Measurements from ENCODE around the gene FHOD3. TPM values are rescaled to one million over a fixed set of nuclear protein-coding genes. Genes with fewer than 3 reads are reported as not detected.

Gene FHOD3
- total RNA-seq, 4 donors from 2014 or later: 3.5 to 40.0 (median 14.5) TPM

DNA sequence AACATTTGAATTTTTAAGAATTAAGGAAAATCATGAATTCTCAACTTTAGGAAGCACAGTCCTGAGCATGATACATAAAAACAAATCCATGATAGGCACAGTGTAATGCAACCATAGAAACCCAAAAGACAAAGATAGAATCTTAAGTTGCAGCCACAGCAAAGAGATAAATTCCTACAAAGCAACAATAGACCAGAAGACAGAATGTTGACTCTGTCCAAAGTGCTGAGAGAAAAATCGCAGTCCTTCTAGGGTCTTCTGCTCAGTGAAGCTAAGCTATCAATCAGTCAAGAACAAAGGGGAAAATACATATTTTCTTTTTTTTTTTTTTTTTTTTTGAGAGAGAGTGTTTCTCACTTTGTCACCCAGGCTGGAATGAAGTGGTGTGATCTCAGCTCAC is 22.0 kb upstream of the FHOD3 start:
- intact Hi-C loops (cut with DNase I; ENCODE audit: low total_unique reads) (no loop called here), in situ Hi-C loops (cut with MboI; ENCODE audit: low pct_ligation_motif_present in 1 of 4, low pct_unique_long_range_greater_than_20kb in 1 of 4, low sequenced_read_pairs in 3 of 4) (loop anchor here in 2 of 4 donors (25.0 kb wide), 3 partner anchors 263 to 538 kb away; no protein-coding TSS in a partner anchor)
- Histone ChIP-seq H3K4me3 (no peak overlapping the region), H3K27me3 (peaks cover 7% of the 10 kb centered on the region), H3K36me3 (no peaks in the 10 kb centered on the region), H3K9me3 (no peaks in the 10 kb centered on the region), H3K27ac (no peak overlapping the region), H3K4me1 (no peaks in the 10 kb centered on the region)
- DNase-seq: no peak
- TF ChIP-seq POLR2A (IDR thresholded peaks at IDR 0.05) (no peak), EP300 (IDR thresholded peaks at IDR 0.05; ENCODE audit: low read depth) (no peak), POLR2AphosphoS5 (IDR thresholded peaks at IDR 0.05) (no peak)
- TF ChIP-seq, protein P1, sequence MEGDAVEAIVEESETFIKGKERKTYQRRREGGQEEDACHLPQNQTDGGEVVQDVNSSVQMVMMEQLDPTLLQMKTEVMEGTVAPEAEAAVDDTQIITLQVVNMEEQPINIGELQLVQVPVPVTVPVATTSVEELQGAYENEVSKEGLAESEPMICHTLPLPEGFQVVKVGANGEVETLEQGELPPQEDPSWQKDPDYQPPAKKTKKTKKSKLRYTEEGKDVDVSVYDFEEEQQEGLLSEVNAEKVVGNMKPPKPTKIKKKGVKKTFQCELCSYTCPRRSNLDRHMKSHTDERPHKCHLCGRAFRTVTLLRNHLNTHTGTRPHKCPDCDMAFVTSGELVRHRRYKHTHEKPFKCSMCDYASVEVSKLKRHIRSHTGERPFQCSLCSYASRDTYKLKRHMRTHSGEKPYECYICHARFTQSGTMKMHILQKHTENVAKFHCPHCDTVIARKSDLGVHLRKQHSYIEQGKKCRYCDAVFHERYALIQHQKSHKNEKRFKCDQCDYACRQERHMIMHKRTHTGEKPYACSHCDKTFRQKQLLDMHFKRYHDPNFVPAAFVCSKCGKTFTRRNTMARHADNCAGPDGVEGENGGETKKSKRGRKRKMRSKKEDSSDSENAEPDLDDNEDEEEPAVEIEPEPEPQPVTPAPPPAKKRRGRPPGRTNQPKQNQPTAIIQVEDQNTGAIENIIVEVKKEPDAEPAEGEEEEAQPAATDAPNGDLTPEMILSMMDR (IDR thresholded peaks at IDR 0.05): no peak
- 96 to 100% methylated on average over 1 of the region's 1 CpG for WGBS, 2 donors (ENCODE audit: low coverage in 1 of 2)

GRCh38 chr18:36279001-36279400 is 18.5 kb upstream of the FHOD3 start:
- Histone ChIP-seq H3K4me3 (no peak overlapping the region), H3K36me3 (no peaks in the 10 kb centered on the region), H3K27me3 (peaks cover 18% of the 10 kb centered on the region), H3K27ac (no peak overlapping the region), H3K9me3 (no peaks in the 10 kb centered on the region), H3K4me1 (no peaks in the 10 kb centered on the region)
- DNase-seq: no peak
- no peak for TF ChIP-seq POLR2AphosphoS5 (IDR thresholded peaks at IDR 0.05)
- TF ChIP-seq, protein P1 (IDR thresholded peaks at IDR 0.05): no peak
- TF ChIP-seq POLR2A (IDR thresholded peaks at IDR 0.05): no peak
- no peak for TF ChIP-seq EP300 (IDR thresholded peaks at IDR 0.05; ENCODE audit: low read depth)
- in situ Hi-C loops (cut with MboI; ENCODE audit: low pct_ligation_motif_present in 1 of 4, low pct_unique_long_range_greater_than_20kb in 1 of 4, low sequenced_read_pairs in 3 of 4): loop anchor here in 2 of 4 donors (25.0 kb wide), 3 partner anchors 267 to 542 kb away; no protein-coding TSS in a partner anchor
- 66 to 84% methylated on average over 3 of the region's 3 CpGs for WGBS, 2 donors (ENCODE audit: low coverage in 1 of 2)
- intact Hi-C loops (cut with DNase I; ENCODE audit: low total_unique reads): no loop called here

GRCh38 chr18:36281936-36282335 is 15.6 kb upstream of the FHOD3 start:
- WGBS, 2 donors (ENCODE audit: low coverage in 1 of 2): 47 to 50% methylated on average over 2 to 3 of the region's 3 CpGs
- in situ Hi-C loops (cut with MboI; ENCODE audit: low pct_ligation_motif_present in 1 of 4, low pct_unique_long_range_greater_than_20kb in 1 of 4, low sequenced_read_pairs in 3 of 4): loop anchor here (5.0 to 25.0 kb wide), 8 partner anchors 187 to 545 kb away; no protein-coding TSS in a partner anchor
- no peak for TF ChIP-seq POLR2A (IDR thresholded peaks at IDR 0.05)

GRCh38 chr18:36283448-36283847 is 14.1 kb upstream of the FHOD3 start:
- H3K27me3 ChIP-seq: peaks cover 19% of the 10 kb centered on the region
- no peak overlapping the region for H3K27ac ChIP-seq
- WGBS, 2 donors (ENCODE audit: low coverage in 1 of 2): 73% methylated on average over 6 of the region's 6 CpGs; no CpG with 5 or more reads in 1 of the 2 donors
- intact Hi-C loops (cut with DNase I; ENCODE audit: low total_unique reads): loop anchor here (5.0 to 10.0 kb wide), 3 partner anchors 186 to 889 kb away; no protein-coding TSS in a partner anchor
- H3K36me3 ChIP-seq: no peaks in the 10 kb centered on the region
- no peak for TF ChIP-seq POLR2A (IDR thresholded peaks at IDR 0.05)
- no peak for TF ChIP-seq EP300 (IDR thresholded peaks at IDR 0.05; ENCODE audit: low read depth)
- TF ChIP-seq, protein P1 (IDR thresholded peaks at IDR 0.05): no peak
- TF ChIP-seq POLR2AphosphoS5 (IDR thresholded peaks at IDR 0.05): no peak
- H3K4me1 ChIP-seq: no peaks in the 10 kb centered on the region
- no peaks in the 10 kb centered on the region for H3K9me3 ChIP-seq
- in situ Hi-C loops (cut with MboI; ENCODE audit: low pct_ligation_motif_present in 1 of 4, low pct_unique_long_range_greater_than_20kb in 1 of 4, low sequenced_read_pairs in 3 of 4): loop anchor here (5.0 to 25.0 kb wide), 8 partner anchors 189 to 546 kb away; no protein-coding TSS in a partner anchor
- DNase-seq: no peak
- no peak overlapping the region for H3K4me3 ChIP-seq

More at GRCh38 chr18:36281936-36282335, 15.6 kb upstream of the FHOD3 start:
- no peaks in the 10 kb centered on the region for H3K9me3 ChIP-seq
- H3K27ac ChIP-seq: no peak overlapping the region
- no peak overlapping the region for H3K4me3 ChIP-seq
- H3K27me3 ChIP-seq: peaks cover 24% of the 10 kb centered on the region
- H3K36me3 ChIP-seq: no peaks in the 10 kb centered on the region
- intact Hi-C loops (cut with DNase I; ENCODE audit: low total_unique reads): loop anchor here (5.0 to 10.0 kb wide), 3 partner anchors 185 to 887 kb away; no protein-coding TSS in a partner anchor
- DNase-seq: no peak
- no peaks in the 10 kb centered on the region for H3K4me1 ChIP-seq
